Tibial artery (tissue), 4 donors: ENCODE data around the gene CUZD1.

Source experiments
- DNase-seq, 2 donors: peaks; one replicate each; pipeline ENCODE4 v3.0.0-alpha.2; 2019
- H3K27ac ChIP-seq, 2 donors: fragments of 200-600 bp; sonication (generic) in 1 of 2; 1 replicate in 1 of 2; 2 replicates in 1 of 2; pipeline ENCODE4 v1.5.1; 2018 to 2019; ENCODE audit warnings: mild to moderate bottlenecking in 1 of 2
- H3K27me3 ChIP-seq, 2 donors: fragments of 200-600 bp; sonication (generic) in 1 of 2; one replicate each; pipeline versions ENCODE4 v1.5.1 to v1.6.0; 2016 to 2019
- H3K36me3 ChIP-seq, 3 donors: fragments of 200-600 bp; sonication (generic) in 2 of 3; one replicate each; pipeline ENCODE4 v1.5.1; 2016 to 2019; ENCODE audit warnings: mild to moderate bottlenecking in 2 of 3
- H3K4me1 ChIP-seq, 4 donors: fragments of 200-600 bp; sonication (generic) in 2 of 4; 1 replicate in 3 of 4; 2 replicates in 1 of 4; pipeline ENCODE4 v1.5.1; 2016 to 2019
- H3K4me3 ChIP-seq, 2 donors: fragments of 200-600 bp; sonication (generic) in 1 of 2; 1 replicate in 1 of 2; 2 replicates in 1 of 2; pipeline ENCODE4 v1.5.1; 2018 to 2019; ENCODE audit warnings: mild to moderate bottlenecking in 2 of 2
- H3K9me3 ChIP-seq, 3 donors: fragments of 200-600 bp; sonication (generic) in 1 of 3; one replicate each; pipeline ENCODE4 v1.5.1; 2016 to 2019
- CTCF ChIP-seq, 2 experiments: fragments of 200-600 bp in 1 of 2; fragments of 450-650 bp in 1 of 2; IDR thresholded peaks; one replicate each; pipeline ENCODE4 v1.5.1; 2017 to 2019; ENCODE audit warnings: antibody characterized with exemption in 2 of 2, mild to moderate bottlenecking in 1 of 2, moderate library complexity in 1 of 2
- intact Hi-C: fragments of 100-400 bp; cut with DNase I; formaldehyde crosslinking; loops from one replicate; pipeline ENCODE4 v1.15.0; 2023; ENCODE audit warnings: low total_unique reads

CUZD1 gene

GRCh38 chr10:122796796-122797195 is 48.9 kb downstream of the CUZD1 start:
- Histone ChIP-seq H3K9me3 (no peaks in the 10 kb centered on the region), H3K4me1 (no peaks in the 10 kb centered on the region), H3K27me3 (no peaks in the 10 kb centered on the region), H3K27ac (no peak overlapping the region), H3K36me3 (no peaks in the 10 kb centered on the region), H3K4me3 (no peak overlapping the region)
- TF ChIP-seq CTCF (IDR thresholded peaks at IDR 0.05): no peak
- intact Hi-C loops: no loop called here
- DNase-seq: no peak

- H3K9me3 ChIP-seq: no peaks in the 10 kb centered on the region
- no peak overlapping the region for H3K4me3 ChIP-seq
- intact Hi-C loops: no loop called here
- H3K27me3 ChIP-seq: no peaks in the 10 kb centered on the region
- no peaks in the 10 kb centered on the region for H3K36me3 ChIP-seq
- DNase-seq: no peak
- no peak for TF ChIP-seq CTCF (IDR thresholded peaks at IDR 0.05)
- H3K4me1 ChIP-seq: no peaks in the 10 kb centered on the region
- H3K27ac ChIP-seq: no peak overlapping the region
Measured at GRCh38 chr10:122795924-122796323, 49.7 kb downstream of the CUZD1 start.

- Histone ChIP-seq H3K9me3 (no peaks in the 10 kb centered on the region), H3K4me3 (no peak overlapping the region), H3K36me3 (no peaks in the 10 kb centered on the region), H3K27me3 (peaks cover 0 to 3% of the 10 kb centered on the region in 2 donors), H3K4me1 (no peaks in the 10 kb centered on the region), H3K27ac (no peak overlapping the region)
- TF ChIP-seq CTCF (IDR thresholded peaks at IDR 0.05): no peak
- intact Hi-C loops: no loop called here
- no peak for DNase-seq
Measured at GRCh38 chr10:122786269-122786668, 59.4 kb downstream of the CUZD1 start.

- H3K36me3 ChIP-seq: no peaks in the 10 kb centered on the region
- no peaks in the 10 kb centered on the region for H3K27me3 ChIP-seq
- H3K4me3 ChIP-seq: no peak overlapping the region
- H3K4me1 ChIP-seq: no peaks in the 10 kb centered on the region
- no peak overlapping the region for H3K27ac ChIP-seq
- no peaks in the 10 kb centered on the region for H3K9me3 ChIP-seq
- intact Hi-C loops: no loop called here
- TF ChIP-seq CTCF (IDR thresholded peaks at IDR 0.05): no peak
- no peak for DNase-seq
Measured at GRCh38 chr10:122782911-122783310, 62.7 kb downstream of the CUZD1 start.
